ENCODE measurements around the gene FIGN.

DNA sequence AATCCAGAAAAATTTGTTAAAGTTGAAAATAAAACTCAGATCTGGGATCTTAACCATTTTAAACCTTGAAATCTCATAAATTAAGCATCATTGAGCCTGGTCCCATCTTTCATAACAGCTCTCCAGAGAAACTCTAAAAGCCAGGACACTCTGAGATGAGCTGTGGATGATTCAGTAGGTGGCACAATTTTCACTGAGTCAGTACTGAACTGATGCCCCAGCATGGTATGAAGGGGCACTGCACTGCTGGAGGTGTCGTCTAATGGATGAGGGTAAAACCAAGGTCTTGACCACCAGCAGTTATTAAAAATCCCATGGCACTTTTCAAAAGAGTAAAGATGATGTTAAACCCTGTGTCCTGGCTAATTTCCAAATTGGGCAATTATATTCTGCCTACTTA, 170.6 kb downstream of the FIGN start:
- TF ChIP-seq EZH2phosphoT487 (IDR thresholded peaks at IDR 0.05; ENCODE audit: insufficient read depth, low read depth) (no peak), EZH2 (IDR thresholded peaks at IDR 0.05; ENCODE audit: insufficient read depth, poor library complexity, severe bottlenecking) (no peak)
